Measurements from ENCODE around the gene SEC22C. TPM values are rescaled to one million over a fixed set of nuclear protein-coding genes. Genes with fewer than 3 reads are reported as not detected.
A peak's percentile ranks its signal among the peaks of the same experiment; 100 is the strongest.

Gene SEC22C
- total and polyA plus RNA-seq, 2 donors (not counting 1 experiment from before 2014, with no cell fraction given): 19.2 to 44.8 TPM

DNA sequence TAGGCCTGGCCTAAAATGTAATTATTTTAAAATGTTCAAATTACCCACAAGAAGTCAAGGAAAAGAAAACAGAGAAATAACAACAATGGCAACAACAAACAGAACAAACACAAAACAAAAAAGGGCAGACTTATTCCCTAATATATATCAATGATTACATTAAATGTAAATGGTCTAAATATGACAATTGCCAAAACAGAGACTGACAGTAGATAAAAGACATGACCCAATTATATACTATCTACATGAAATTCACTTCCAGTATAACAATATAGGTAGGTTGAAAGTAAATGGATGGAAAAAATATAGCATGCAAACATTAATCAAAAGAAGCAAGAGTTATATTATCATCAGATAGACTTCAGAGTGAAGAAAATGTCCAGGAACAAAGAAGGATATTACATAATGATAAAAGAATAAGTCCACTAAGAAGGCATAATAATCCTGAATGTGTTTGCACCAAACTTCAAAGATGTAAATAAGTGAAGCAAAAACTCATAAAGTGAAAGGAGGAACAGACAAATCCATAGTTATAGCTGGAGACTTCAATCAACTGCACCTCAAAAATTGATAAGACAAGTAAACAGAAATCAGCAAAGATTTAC, 6.5 kb downstream of the SEC22C start:
- ChIA-PET POLR2A (no interaction called here), CTCF (no interaction called here)
- peaks cover 3 to 16% of the 10 kb centered on the region in 2 experiments for H3K36me3 ChIP-seq (replicated peaks in 1 of 2; ENCODE audit: control extremely low read depth in 1 of 2, control insufficient read depth in 1 of 2, extremely low read depth in 1 of 2, insufficient read depth in 2 of 2, low read length in 1 of 2)
- no peak overlapping the region for H2AFZ ChIP-seq (ENCODE audit: insufficient read depth, low read depth, low read length, poor library complexity, severe bottlenecking)
- intact Hi-C loops (cut with micrococcal nuclease): no loop called here
- H3K9ac ChIP-seq (ENCODE audit: low read length): no peak overlapping the region
- no peak overlapping the region for H3K4me3 ChIP-seq (ENCODE audit: control extremely low read depth in 1 of 5, extremely low read depth in 1 of 5, insufficient read depth in 1 of 5, low read depth in 2 of 5, low read length in 4 of 5)
- ATAC-seq (ENCODE audit: low read depth) (no peak), DNase-seq (no peak)
- H3K4me2 ChIP-seq (replicated peaks; ENCODE audit: low read depth, low read length, poor library complexity, severe bottlenecking): no peak overlapping the region
- TF ChIP-seq, protein P1, sequence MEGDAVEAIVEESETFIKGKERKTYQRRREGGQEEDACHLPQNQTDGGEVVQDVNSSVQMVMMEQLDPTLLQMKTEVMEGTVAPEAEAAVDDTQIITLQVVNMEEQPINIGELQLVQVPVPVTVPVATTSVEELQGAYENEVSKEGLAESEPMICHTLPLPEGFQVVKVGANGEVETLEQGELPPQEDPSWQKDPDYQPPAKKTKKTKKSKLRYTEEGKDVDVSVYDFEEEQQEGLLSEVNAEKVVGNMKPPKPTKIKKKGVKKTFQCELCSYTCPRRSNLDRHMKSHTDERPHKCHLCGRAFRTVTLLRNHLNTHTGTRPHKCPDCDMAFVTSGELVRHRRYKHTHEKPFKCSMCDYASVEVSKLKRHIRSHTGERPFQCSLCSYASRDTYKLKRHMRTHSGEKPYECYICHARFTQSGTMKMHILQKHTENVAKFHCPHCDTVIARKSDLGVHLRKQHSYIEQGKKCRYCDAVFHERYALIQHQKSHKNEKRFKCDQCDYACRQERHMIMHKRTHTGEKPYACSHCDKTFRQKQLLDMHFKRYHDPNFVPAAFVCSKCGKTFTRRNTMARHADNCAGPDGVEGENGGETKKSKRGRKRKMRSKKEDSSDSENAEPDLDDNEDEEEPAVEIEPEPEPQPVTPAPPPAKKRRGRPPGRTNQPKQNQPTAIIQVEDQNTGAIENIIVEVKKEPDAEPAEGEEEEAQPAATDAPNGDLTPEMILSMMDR (IDR thresholded peaks at IDR 0.05): no peak
- TF ChIP-seq EZH2 (IDR thresholded peaks at IDR 0.05; ENCODE audit: borderline replicate concordance, insufficient read depth, low read depth, low read length, poor library complexity, severe bottlenecking): no peak
- H3K9me3 ChIP-seq (ENCODE audit: control extremely low read depth in 1 of 3, control insufficient read depth in 2 of 3, insufficient read depth in 1 of 3, low read length in 2 of 3): peaks cover 10 to 15% (median 11%) of the 10 kb centered on the region in 3 donors
- H3K4me1 ChIP-seq (ENCODE audit: control insufficient read depth in 2 of 2, insufficient read depth in 2 of 2, low read length in 2 of 2): no peaks in the 10 kb centered on the region
- no peak overlapping the region for H3K27ac Mint-ChIP-seq
- H3K4me3 Mint-ChIP-seq: no peak overlapping the region
- H3K27me3 Mint-ChIP-seq: no peaks in the 10 kb centered on the region
- no peak overlapping the region for H3K27ac ChIP-seq (ENCODE audit: low read length in 2 of 2)
- no peaks in the 10 kb centered on the region for H4K20me1 ChIP-seq (ENCODE audit: control insufficient read depth, insufficient read depth, low read length, poor library complexity, severe bottlenecking)
- no peaks in the 10 kb centered on the region for H3K27me3 ChIP-seq (replicated peaks in 1 of 4; ENCODE audit: control extremely low read depth in 1 of 4, control insufficient read depth in 3 of 4, insufficient read depth in 4 of 4, low read length in 3 of 4)
- peaks cover 8% of the 10 kb centered on the region for H3K9me3 Mint-ChIP-seq (ENCODE audit: insufficient read depth)
- H3K79me2 ChIP-seq (ENCODE audit: control insufficient read depth, insufficient read depth, low read length): peaks cover 54% of the 10 kb centered on the region
- H3K4me1 Mint-ChIP-seq: peaks cover 13% of the 10 kb centered on the region

GRCh38 chr3:42572278-42572677, 9.5 kb downstream of the SEC22C start:
- Mint-ChIP-seq H3K27me3 (no peaks in the 10 kb centered on the region), H3K27ac (no peak overlapping the region), H3K4me3 (no peak overlapping the region), H3K9me3 (ENCODE audit: insufficient read depth) (peaks cover 7% of the 10 kb centered on the region), H3K4me1 (peaks cover 3% of the 10 kb centered on the region)
- no peak overlapping the region for H3K27ac ChIP-seq (ENCODE audit: low read length in 2 of 2)
- no peak for TF ChIP-seq EZH2 (IDR thresholded peaks at IDR 0.05; ENCODE audit: borderline replicate concordance, insufficient read depth, low read depth, low read length, poor library complexity, severe bottlenecking)
- TF ChIP-seq, protein P1 (IDR thresholded peaks at IDR 0.05): no peak
- no peak overlapping the region for H3K4me2 ChIP-seq (replicated peaks; ENCODE audit: low read depth, low read length, poor library complexity, severe bottlenecking)
- H3K79me2 ChIP-seq (ENCODE audit: control insufficient read depth, insufficient read depth, low read length): peaks cover 63% of the 10 kb centered on the region
- H3K4me3 ChIP-seq (ENCODE audit: control extremely low read depth in 1 of 5, extremely low read depth in 1 of 5, insufficient read depth in 1 of 5, low read depth in 2 of 5, low read length in 4 of 5): no peak overlapping the region
- CTCF ChIA-PET: interaction anchor here (0.7 to 2.0 kb wide), 9 partner anchors 9 to 1598 kb away, joined by 3 to 9 read pairs (median 3); partner anchors contain the start of genes SEC22C and SS18L2
- 75% methylated on average over 2 of the region's 3 CpGs for WGBS (ENCODE audit: insufficient coverage)
- intact Hi-C loops (cut with micrococcal nuclease): loop anchor here (2.0 to 5.0 kb wide), 3 partner anchors 40 to 173 kb away; no protein-coding TSS in a partner anchor
- peak; percentile 31 for DNase-seq
- peak; percentile 73 for ATAC-seq (ENCODE audit: low read depth)
- no peaks in the 10 kb centered on the region for H4K20me1 ChIP-seq (ENCODE audit: control insufficient read depth, insufficient read depth, low read length, poor library complexity, severe bottlenecking)
- H3K9me3 ChIP-seq (ENCODE audit: control extremely low read depth in 1 of 3, control insufficient read depth in 2 of 3, insufficient read depth in 1 of 3, low read length in 2 of 3): peaks cover 10 to 15% (median 11%) of the 10 kb centered on the region in 3 donors
- H2AFZ ChIP-seq (ENCODE audit: insufficient read depth, low read depth, low read length, poor library complexity, severe bottlenecking): no peak overlapping the region
- no peaks in the 10 kb centered on the region for H3K27me3 ChIP-seq (replicated peaks in 1 of 4; ENCODE audit: control extremely low read depth in 1 of 4, control insufficient read depth in 3 of 4, insufficient read depth in 4 of 4, low read length in 3 of 4)
- no peak overlapping the region for H3K9ac ChIP-seq (ENCODE audit: low read length)
- H3K36me3 ChIP-seq (replicated peaks in 1 of 2; ENCODE audit: control extremely low read depth in 1 of 2, control insufficient read depth in 1 of 2, extremely low read depth in 1 of 2, insufficient read depth in 2 of 2, low read length in 1 of 2): peaks cover 3 to 22% of the 10 kb centered on the region in 2 experiments
- POLR2A ChIA-PET: no interaction called here
- no peaks in the 10 kb centered on the region for H3K4me1 ChIP-seq (ENCODE audit: control insufficient read depth in 2 of 2, insufficient read depth in 2 of 2, low read length in 2 of 2)

All from B cell (primary cell).